ENCODE measurements around the gene TBC1D14.

Gene TBC1D14

DNA sequence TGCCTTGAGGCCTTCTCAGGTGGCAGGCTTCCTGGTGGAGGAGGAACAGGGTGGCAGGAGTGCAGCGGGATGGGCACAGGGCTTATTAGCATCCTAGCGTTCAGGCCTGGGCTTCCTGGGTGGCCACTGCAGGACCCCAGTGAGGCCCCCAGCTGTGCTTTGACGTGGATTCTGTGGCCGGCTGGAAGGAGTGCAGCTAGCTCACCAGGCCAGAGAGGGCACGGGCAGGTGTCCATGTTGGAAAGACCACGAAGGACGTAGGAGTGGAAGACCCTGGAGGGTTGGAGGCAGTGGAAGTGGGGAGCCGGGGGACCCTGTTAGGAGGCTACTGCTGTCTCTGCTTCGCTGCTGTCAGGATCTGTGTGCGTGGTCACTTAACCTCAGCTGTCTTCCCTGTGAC lies 120.3 kb downstream of the TBC1D14 start:
- H3K4me3 ChIP-seq (ENCODE audit: low read length): no peak overlapping the region
- no peaks in the 10 kb centered on the region for H3K79me2 ChIP-seq (ENCODE audit: low read length)
- no peaks in the 10 kb centered on the region for H3K27me3 ChIP-seq (ENCODE audit: low read depth, low read length)
- H2AFZ ChIP-seq (ENCODE audit: low read depth, low read length): no peak overlapping the region
- H3K27ac ChIP-seq (ENCODE audit: low read length): no peak overlapping the region
- H4K20me1 ChIP-seq (ENCODE audit: insufficient read depth, low read length): no peaks in the 10 kb centered on the region
- H3K4me1 ChIP-seq (ENCODE audit: low read length): no peaks in the 10 kb centered on the region
- H3K4me2 ChIP-seq (ENCODE audit: low read length): no peak overlapping the region
- TF ChIP-seq EZH2phosphoT487 (IDR thresholded peaks at IDR 0.05; ENCODE audit: low read depth): no peak
- TF ChIP-seq, protein P1, sequence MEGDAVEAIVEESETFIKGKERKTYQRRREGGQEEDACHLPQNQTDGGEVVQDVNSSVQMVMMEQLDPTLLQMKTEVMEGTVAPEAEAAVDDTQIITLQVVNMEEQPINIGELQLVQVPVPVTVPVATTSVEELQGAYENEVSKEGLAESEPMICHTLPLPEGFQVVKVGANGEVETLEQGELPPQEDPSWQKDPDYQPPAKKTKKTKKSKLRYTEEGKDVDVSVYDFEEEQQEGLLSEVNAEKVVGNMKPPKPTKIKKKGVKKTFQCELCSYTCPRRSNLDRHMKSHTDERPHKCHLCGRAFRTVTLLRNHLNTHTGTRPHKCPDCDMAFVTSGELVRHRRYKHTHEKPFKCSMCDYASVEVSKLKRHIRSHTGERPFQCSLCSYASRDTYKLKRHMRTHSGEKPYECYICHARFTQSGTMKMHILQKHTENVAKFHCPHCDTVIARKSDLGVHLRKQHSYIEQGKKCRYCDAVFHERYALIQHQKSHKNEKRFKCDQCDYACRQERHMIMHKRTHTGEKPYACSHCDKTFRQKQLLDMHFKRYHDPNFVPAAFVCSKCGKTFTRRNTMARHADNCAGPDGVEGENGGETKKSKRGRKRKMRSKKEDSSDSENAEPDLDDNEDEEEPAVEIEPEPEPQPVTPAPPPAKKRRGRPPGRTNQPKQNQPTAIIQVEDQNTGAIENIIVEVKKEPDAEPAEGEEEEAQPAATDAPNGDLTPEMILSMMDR (IDR thresholded peaks at IDR 0.05; ENCODE audit: low read depth, low read length): no peak
- peaks cover 28% of the 10 kb centered on the region for H3K36me3 ChIP-seq (replicated peaks; ENCODE audit: low read depth, low read length)
- H3K9ac ChIP-seq (ENCODE audit: low read length): no peak overlapping the region
- H3K9me3 ChIP-seq (ENCODE audit: insufficient read depth, low read length): no peaks in the 10 kb centered on the region

DNA sequence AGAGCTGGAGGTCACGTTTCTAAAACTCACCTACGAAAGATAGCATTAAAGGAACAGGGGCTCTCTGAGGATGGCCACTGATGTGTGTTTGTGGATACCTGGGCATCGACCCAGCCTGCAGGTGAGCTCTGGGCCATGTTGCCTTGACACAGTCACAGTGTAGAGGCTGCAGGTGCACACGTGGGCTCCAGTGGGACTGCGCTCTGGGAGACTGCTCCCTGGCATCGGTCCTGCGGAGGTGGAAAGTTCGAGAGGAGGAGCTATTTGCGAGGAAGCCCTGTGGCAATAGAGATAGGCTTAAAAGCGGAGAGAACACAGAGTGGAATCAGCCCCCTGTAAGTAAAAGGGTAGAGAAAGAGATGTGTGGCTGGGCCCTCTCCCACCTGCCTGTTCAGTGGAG lies 121.2 kb downstream of the TBC1D14 start:
- Histone ChIP-seq H3K36me3 (replicated peaks; ENCODE audit: low read depth, low read length) (peaks cover 28% of the 10 kb centered on the region), H3K9me3 (ENCODE audit: insufficient read depth, low read length) (no peaks in the 10 kb centered on the region), H3K4me2 (ENCODE audit: low read length) (no peak overlapping the region), H3K27ac (ENCODE audit: low read length) (no peak overlapping the region), H3K4me1 (ENCODE audit: low read length) (no peaks in the 10 kb centered on the region), H4K20me1 (ENCODE audit: insufficient read depth, low read length) (no peaks in the 10 kb centered on the region), H3K4me3 (ENCODE audit: low read length) (no peak overlapping the region), H3K9ac (ENCODE audit: low read length) (no peak overlapping the region), H3K79me2 (ENCODE audit: low read length) (no peaks in the 10 kb centered on the region), H2AFZ (ENCODE audit: low read depth, low read length) (no peak overlapping the region), H3K27me3 (ENCODE audit: low read depth, low read length) (no peaks in the 10 kb centered on the region)
- TF ChIP-seq EZH2phosphoT487 (IDR thresholded peaks at IDR 0.05; ENCODE audit: low read depth): no peak
- TF ChIP-seq, protein P1 (IDR thresholded peaks at IDR 0.05; ENCODE audit: low read depth, low read length): no peak

DNA sequence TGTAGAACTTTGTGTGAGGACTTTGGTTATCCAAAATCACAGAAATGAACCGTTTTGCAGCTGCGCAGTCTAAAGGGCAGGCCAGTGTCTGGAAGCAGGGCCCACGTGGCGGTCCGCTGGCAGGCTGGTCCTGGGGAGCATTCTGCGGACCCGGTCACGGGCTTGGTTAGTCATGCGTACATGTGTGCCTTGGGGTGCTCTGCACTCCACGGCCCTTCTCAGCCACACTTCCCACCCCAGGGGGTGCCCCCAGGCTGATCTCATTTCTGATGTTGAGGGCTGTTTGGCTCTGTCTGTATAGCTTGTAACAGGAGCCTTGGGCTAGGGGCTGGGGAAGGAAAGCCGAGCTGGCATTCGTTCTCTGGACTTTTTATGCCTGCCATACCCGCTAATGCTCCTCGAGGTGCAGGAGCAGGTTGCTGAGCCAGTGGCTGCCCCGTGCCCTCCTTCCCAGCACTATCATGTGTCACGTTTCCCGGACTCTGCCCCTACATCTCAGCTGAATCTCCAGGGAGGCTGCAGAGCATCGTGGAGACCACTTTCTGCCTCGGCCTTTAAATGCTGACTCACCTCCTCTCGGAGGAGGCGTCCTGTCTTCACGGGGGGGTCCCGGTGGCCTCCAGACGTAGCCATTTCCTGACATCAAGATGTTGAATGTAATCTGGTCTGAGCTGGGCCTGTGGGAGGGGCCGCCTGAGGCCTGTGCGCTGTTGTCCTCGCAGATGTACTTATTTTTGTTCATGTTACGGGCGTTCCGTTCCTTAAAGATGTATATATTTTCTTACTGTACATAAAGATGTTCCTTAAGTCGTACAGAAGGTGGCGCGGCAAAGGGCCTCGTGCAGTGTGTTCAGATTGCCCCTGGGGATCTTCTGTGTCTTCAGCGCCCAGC lies 122.2 kb downstream of the TBC1D14 start:
- Histone ChIP-seq H4K20me1 (ENCODE audit: insufficient read depth, low read length) (no peaks in the 10 kb centered on the region), H3K27ac (ENCODE audit: low read length) (no peak overlapping the region), H3K27me3 (ENCODE audit: low read depth, low read length) (no peaks in the 10 kb centered on the region), H3K4me3 (ENCODE audit: low read length) (no peak overlapping the region), H3K4me1 (ENCODE audit: low read length) (no peaks in the 10 kb centered on the region), H3K9me3 (ENCODE audit: insufficient read depth, low read length) (no peaks in the 10 kb centered on the region), H3K36me3 (replicated peaks; ENCODE audit: low read depth, low read length) (peaks cover 28% of the 10 kb centered on the region), H3K79me2 (ENCODE audit: low read length) (no peaks in the 10 kb centered on the region), H2AFZ (ENCODE audit: low read depth, low read length) (no peak overlapping the region), H3K4me2 (ENCODE audit: low read length) (no peak overlapping the region), H3K9ac (ENCODE audit: low read length) (no peak overlapping the region)
- TF ChIP-seq, protein P1 (IDR thresholded peaks at IDR 0.05; ENCODE audit: low read depth, low read length): no peak
- no peak for TF ChIP-seq EZH2phosphoT487 (IDR thresholded peaks at IDR 0.05; ENCODE audit: low read depth)

DNA sequence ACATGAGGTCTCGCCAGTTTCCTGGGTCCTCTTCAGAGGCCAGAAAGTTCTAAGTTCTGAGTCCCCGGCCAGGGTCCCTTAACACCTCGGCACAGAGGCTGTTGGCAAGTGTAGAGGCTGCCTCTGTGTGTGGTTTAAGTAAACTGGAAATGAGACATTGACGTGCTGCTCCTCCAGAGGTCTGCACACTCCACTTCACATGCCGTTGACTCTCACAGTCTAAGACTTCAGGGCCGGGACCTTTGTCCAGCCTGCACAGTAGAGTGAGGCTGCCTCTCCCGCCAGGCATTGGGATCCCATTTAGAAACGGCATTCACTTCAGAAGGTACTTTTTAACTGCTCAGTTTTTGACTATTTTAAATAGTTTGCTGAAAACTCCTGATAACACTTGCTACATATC lies 123.0 kb downstream of the TBC1D14 start:
- Histone ChIP-seq H3K27ac (ENCODE audit: low read length) (no peak overlapping the region), H4K20me1 (ENCODE audit: insufficient read depth, low read length) (no peaks in the 10 kb centered on the region), H3K27me3 (ENCODE audit: low read depth, low read length) (no peaks in the 10 kb centered on the region), H3K4me1 (ENCODE audit: low read length) (no peaks in the 10 kb centered on the region), H2AFZ (ENCODE audit: low read depth, low read length) (no peak overlapping the region), H3K9me3 (ENCODE audit: insufficient read depth, low read length) (no peaks in the 10 kb centered on the region), H3K4me3 (ENCODE audit: low read length) (no peak overlapping the region), H3K79me2 (ENCODE audit: low read length) (no peaks in the 10 kb centered on the region), H3K36me3 (replicated peaks; ENCODE audit: low read depth, low read length) (peaks cover 24% of the 10 kb centered on the region), H3K4me2 (ENCODE audit: low read length) (no peak overlapping the region), H3K9ac (ENCODE audit: low read length) (no peak overlapping the region)
- no peak for TF ChIP-seq EZH2phosphoT487 (IDR thresholded peaks at IDR 0.05; ENCODE audit: low read depth)
- TF ChIP-seq, protein P1 (IDR thresholded peaks at IDR 0.05; ENCODE audit: low read depth, low read length): no peak
